Rectal smooth muscle tissue (tissue), 1 donor: ENCODE results near the gene PPIP5K2.
"Not testable (repeated sequence)": the region's sequence is repeated elsewhere in the genome, so short reads cannot be mapped to it uniquely, and the experiment has no call there.

Source experiments
- H3K27ac ChIP-seq: one replicate; pipeline ENCODE4 v1.7.0; 2013; ENCODE audit warnings: low read depth, low read length, inconsistent platforms
- H3K27me3 ChIP-seq: one replicate; pipeline ENCODE4 v1.7.0; 2013; ENCODE audit warnings: low read length; ENCODE audit not compliant: control insufficient read depth, insufficient read depth
- H3K36me3 ChIP-seq: one replicate; pipeline ENCODE4 v1.7.0; 2013; ENCODE audit warnings: low read length; ENCODE audit not compliant: control insufficient read depth, insufficient read depth
- H3K4me1 ChIP-seq: one replicate; pipeline ENCODE4 v1.7.0; 2013; ENCODE audit warnings: low read length; ENCODE audit not compliant: control insufficient read depth, insufficient read depth
- H3K4me3 ChIP-seq: one replicate; pipeline ENCODE4 v1.7.0; 2013; ENCODE audit warnings: low read length
- H3K9ac ChIP-seq: one replicate; pipeline ENCODE4 v1.7.0; 2013; ENCODE audit warnings: low read length

The PPIP5K2 gene

DNA sequence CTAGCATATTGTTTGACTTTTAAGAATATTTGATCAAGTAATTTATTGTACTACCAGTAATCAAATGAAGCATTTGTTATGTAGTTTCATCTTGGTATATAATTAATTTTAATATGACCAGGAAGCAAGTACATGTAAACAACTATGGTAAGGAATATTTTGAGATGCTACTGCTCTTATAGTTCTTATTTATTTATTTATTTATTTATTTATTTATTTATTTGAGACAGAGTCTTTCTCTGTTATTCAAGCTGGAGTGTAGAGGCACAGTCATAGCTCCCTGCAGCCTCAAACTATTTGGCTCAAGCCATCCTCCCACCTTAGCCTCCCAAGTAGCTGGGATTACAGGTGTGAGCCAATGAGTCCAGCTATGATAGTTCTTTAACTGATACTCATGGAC, 8.1 kb downstream of the PPIP5K2 start:
- Histone ChIP-seq H3K36me3 (no peaks in the 10 kb centered on the region), H3K9ac (no peak overlapping the region), H3K27ac (no peak overlapping the region), H3K27me3 (no peaks in the 10 kb centered on the region), H3K4me1 (no peaks in the 10 kb centered on the region), H3K4me3 (no peak overlapping the region)

GRCh38 chr5:103132684-103133083, 12.6 kb downstream of the PPIP5K2 start:
- no peak overlapping the region for H3K4me3 ChIP-seq
- no peak overlapping the region for H3K27ac ChIP-seq

DNA sequence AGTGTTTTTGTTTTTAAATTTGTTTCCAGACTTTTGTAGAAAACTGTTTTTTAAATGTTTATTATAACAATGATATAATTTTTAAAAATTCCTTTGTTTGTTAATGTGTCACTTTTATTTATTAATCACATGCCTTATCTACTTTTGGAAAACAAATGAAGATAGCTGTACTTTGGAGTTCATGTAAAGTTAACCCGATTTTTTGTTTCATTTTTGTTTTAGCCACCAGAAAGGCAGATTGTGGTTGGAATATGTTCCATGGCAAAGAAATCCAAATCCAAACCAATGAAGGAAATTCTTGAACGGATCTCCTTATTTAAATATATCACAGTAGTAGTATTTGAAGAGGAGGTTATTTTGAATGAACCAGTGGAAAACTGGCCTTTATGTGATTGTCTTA, 13.1 kb downstream of the PPIP5K2 start:
- Histone ChIP-seq H3K4me3 (no peak overlapping the region), H3K27ac (no peak overlapping the region), H3K27me3 (no peaks in the 10 kb centered on the region), H3K36me3 (no peaks in the 10 kb centered on the region), H3K4me1 (no peaks in the 10 kb centered on the region), H3K9ac (no peak overlapping the region)

More at GRCh38 chr5:103132684-103133083, 12.6 kb downstream of the PPIP5K2 start:
- no peaks in the 10 kb centered on the region for H3K4me1 ChIP-seq
- no peaks in the 10 kb centered on the region for H3K27me3 ChIP-seq
- H3K9ac ChIP-seq = no peak overlapping the region
- H3K36me3 ChIP-seq = no peaks in the 10 kb centered on the region

DNA sequence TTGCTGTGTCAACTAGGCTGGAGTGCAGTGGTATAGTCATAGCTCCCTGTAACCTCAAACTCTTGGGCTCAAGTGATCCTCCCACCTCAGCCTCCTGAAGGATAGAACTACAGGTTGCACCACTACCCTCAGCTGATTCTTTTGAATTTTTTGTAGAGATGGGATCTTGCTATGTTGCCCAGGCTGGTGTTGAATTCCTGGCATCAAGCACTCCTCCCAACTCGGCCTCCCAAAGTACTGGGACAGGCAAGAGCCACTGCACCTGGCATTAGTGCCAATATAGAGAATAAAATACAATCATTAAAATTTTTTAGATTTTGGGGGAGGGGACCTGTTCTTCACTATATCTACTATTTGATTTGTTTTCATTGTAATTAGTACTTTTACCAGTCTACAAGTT, 15.4 kb downstream of the PPIP5K2 start:
- Histone ChIP-seq H3K4me3 (no peak overlapping the region), H3K9ac (no peak overlapping the region), H3K4me1 (no peaks in the 10 kb centered on the region), H3K27me3 (no peaks in the 10 kb centered on the region), H3K27ac (no peak overlapping the region), H3K36me3 (no peaks in the 10 kb centered on the region)

DNA sequence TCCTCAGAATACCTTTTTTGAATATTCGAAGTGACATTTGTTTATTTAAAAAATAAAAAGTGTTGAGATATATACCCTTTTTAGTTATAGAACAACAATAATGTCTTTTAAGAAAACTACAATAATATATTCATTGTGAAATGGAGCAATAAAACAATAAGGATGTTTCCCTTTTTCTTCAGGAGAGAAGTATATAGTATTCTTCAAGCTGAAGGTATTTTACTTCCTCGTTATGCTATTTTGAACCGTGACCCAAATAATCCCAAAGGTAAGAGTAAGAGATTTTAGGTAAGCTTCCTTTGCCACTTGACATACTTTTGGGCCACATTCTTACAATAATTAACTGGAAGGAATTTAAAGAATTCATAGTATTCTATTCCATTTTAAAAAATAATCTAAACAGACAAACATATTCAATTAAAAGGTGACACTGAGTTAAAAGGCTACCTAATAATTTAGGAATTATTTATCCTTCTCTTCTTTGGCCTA, 18.1 kb downstream of the PPIP5K2 start:
- Histone ChIP-seq H3K27me3 (no peaks in the 10 kb centered on the region), H3K9ac (no peak overlapping the region), H3K4me3 (no peak overlapping the region), H3K27ac (no peak overlapping the region), H3K4me1 (no peaks in the 10 kb centered on the region), H3K36me3 (no peaks in the 10 kb centered on the region)

DNA sequence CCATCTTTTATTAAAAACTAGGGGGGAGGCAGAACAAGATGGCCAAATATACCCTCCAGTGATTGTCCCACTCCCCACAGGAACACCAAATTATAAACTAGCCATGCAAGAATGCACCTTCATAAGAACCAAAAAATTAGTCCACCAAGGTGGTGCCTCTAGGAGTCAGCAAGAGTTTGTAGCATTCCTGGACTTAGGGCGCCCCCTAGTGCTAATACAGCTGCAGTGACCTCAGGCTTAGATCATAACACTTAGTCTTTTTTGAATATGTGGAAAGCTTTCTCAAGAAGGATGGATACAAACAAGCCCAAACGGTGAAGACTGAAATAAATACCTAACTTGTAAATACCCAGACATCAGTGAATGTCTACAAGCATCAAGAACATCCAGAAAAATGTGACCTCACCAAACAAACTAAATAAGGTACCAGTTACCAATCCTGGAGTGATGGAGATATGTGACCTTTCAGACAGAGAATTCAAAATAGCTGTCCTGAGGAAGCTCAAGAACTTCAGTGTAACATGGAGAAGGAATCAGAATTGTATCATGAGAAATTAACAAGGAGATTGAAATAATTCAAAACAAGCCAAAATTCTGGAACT, 19.3 kb downstream of the PPIP5K2 start:
- H3K36me3 ChIP-seq = no peaks in the 10 kb centered on the region

DNA sequence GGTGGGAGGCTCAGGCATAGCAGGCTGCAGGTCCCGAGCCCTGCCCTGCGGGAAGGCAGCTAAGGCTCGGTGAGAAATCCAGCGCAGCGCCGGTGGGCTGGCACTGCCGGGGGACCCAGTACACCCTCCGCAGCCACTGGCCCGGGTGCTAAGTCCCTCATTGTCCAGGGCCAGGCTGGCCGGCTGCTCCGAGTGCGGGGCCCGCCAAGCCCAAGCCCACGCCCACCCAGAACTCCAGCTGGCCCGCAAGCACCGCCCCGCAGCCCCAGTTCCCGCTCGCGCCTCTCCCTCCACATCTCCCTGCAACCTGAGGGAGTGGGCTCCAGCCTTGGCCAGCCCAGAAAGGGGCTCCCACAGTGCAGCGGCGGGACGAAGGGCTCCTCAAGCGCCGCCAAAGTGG, 22.0 kb downstream of the PPIP5K2 start:
- not testable (repeated sequence) for H3K9ac ChIP-seq, H3K27me3 ChIP-seq, H3K4me1 ChIP-seq, H3K27ac ChIP-seq, H3K36me3 ChIP-seq, H3K4me3 ChIP-seq

More for the DNA sequence above, 19.3 kb downstream of the PPIP5K2 start:
- Histone ChIP-seq H3K9ac (no peak overlapping the region), H3K27ac (no peak overlapping the region), H3K4me1 (no peaks in the 10 kb centered on the region), H3K4me3 (no peak overlapping the region), H3K27me3 (no peaks in the 10 kb centered on the region)

GRCh38 chr5:103145196-103145595, 25.1 kb downstream of the PPIP5K2 start:
- H3K4me1 ChIP-seq = no peaks in the 10 kb centered on the region
- no peak overlapping the region for H3K27ac ChIP-seq
- no peak overlapping the region for H3K9ac ChIP-seq
- no peak overlapping the region for H3K4me3 ChIP-seq
- no peaks in the 10 kb centered on the region for H3K27me3 ChIP-seq
- no peaks in the 10 kb centered on the region for H3K36me3 ChIP-seq

GRCh38 chr5:103148213-103148612, 28.1 kb downstream of the PPIP5K2 start:
- no peaks in the 10 kb centered on the region for H3K4me1 ChIP-seq
- no peak overlapping the region for H3K9ac ChIP-seq
- H3K27ac ChIP-seq = no peak overlapping the region
- H3K4me3 ChIP-seq = no peak overlapping the region
- H3K36me3 ChIP-seq = peaks cover 2% of the 10 kb centered on the region
- no peaks in the 10 kb centered on the region for H3K27me3 ChIP-seq

DNA sequence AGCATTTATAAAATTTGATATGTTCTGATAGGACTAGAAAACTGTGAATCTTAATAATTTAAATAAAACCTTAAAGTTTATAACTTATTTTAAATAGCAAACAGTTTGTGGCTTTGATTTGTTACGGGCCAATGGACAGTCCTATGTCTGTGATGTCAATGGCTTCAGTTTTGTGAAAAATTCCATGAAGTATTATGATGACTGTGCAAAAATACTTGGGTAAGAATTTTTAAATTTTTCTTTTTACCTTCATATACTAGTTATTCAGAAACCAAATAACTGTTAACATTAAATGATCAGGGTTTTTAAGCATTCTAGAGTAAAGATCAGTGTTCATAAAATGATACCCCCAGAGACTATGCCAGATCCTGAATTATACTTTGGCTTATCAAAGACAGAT, 31.1 kb downstream of the PPIP5K2 start:
- Histone ChIP-seq H3K4me3 (no peak overlapping the region), H3K27ac (no peak overlapping the region), H3K4me1 (no peaks in the 10 kb centered on the region), H3K27me3 (no peaks in the 10 kb centered on the region), H3K9ac (no peak overlapping the region), H3K36me3 (peaks cover 2% of the 10 kb centered on the region)

DNA sequence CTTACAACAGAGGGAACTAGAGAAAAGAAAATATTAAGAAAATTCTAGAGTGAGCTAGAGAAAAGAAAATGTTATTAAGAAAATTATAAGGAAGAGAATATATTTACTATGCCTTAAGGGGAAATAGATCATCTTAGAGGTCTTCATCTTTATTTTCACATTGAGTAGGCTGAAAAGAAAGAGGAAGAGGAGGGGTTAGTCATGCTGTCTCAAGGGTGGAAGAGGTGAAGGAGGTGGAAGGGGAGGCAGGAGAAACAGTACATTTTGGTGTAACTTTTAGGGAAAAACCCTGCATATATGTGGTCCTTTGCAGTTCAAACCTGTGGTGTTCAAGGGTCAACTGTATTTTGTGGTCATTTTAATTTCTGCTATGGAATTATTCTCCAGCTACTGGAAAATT, 46.6 kb downstream of the PPIP5K2 start:
- no peak overlapping the region for H3K27ac ChIP-seq
- H3K4me1 ChIP-seq = no peaks in the 10 kb centered on the region
- no peaks in the 10 kb centered on the region for H3K36me3 ChIP-seq
- H3K27me3 ChIP-seq = no peaks in the 10 kb centered on the region
- no peak overlapping the region for H3K9ac ChIP-seq
- H3K4me3 ChIP-seq = no peak overlapping the region

GRCh38 chr5:103174147-103174546, 54.0 kb downstream of the PPIP5K2 start:
- Histone ChIP-seq H3K9ac (no peak overlapping the region), H3K27ac (no peak overlapping the region), H3K27me3 (no peaks in the 10 kb centered on the region), H3K4me1 (no peaks in the 10 kb centered on the region), H3K4me3 (no peak overlapping the region), H3K36me3 (peaks cover 3% of the 10 kb centered on the region)

- Histone ChIP-seq H3K4me3 (no peak overlapping the region), H3K27me3 (no peaks in the 10 kb centered on the region), H3K27ac (no peak overlapping the region), H3K36me3 (peaks cover 3% of the 10 kb centered on the region), H3K9ac (no peak overlapping the region), H3K4me1 (no peaks in the 10 kb centered on the region)
Measured at GRCh38 chr5:103177543-103177942, 57.4 kb downstream of the PPIP5K2 start.
